Measurements from ENCODE around the gene FLYWCH1. TPM values are rescaled to one million over a fixed set of nuclear protein-coding genes. Genes with fewer than 3 reads are reported as not detected.

Gene FLYWCH1
- total and polyA plus RNA-seq, 2 donors: 11.4 to 38.0 TPM

- 50% methylated on average over 33 of the region's 33 CpGs for WGBS
- Histone ChIP-seq H3K4me3 (ENCODE audit: low read depth, low read length) (no peak overlapping the region), H3K4me1 (ENCODE audit: insufficient read depth) (peaks cover 7% of the 10 kb centered on the region), H3K27ac (ENCODE audit: low read depth) (no peak overlapping the region), H3K36me3 (ENCODE audit: insufficient read depth) (no peaks in the 10 kb centered on the region)
- no peak for DNase-seq (ENCODE audit: extremely low spot score)
Observed at GRCh38 chr16:2967721-2968161, 56.0 kb downstream of the FLYWCH1 start.

GRCh38 chr16:2968368-2968737 lies 56.6 kb downstream of the FLYWCH1 start:
- no peak overlapping the region for H3K27ac ChIP-seq (ENCODE audit: low read depth)
- no peak for DNase-seq (ENCODE audit: extremely low spot score)
- WGBS: 18% methylated on average over 18 of the region's 18 CpGs
- H3K36me3 ChIP-seq (ENCODE audit: insufficient read depth): no peaks in the 10 kb centered on the region
- H3K4me3 ChIP-seq (ENCODE audit: low read depth, low read length): peak overlapping the region; percentile 74
- H3K4me1 ChIP-seq (ENCODE audit: insufficient read depth): peaks cover 7% of the 10 kb centered on the region

- no peaks in the 10 kb centered on the region for H3K36me3 ChIP-seq (ENCODE audit: insufficient read depth)
- peak within 1 kb of the TSS; percentile 74 for H3K4me3 ChIP-seq (ENCODE audit: low read depth, low read length)
- DNase-seq (ENCODE audit: extremely low spot score): peak; percentile 43
- no peak within 1 kb of the TSS for H3K27ac ChIP-seq (ENCODE audit: low read depth)
- peaks cover 7% of the 10 kb centered on the region for H3K4me1 ChIP-seq (ENCODE audit: insufficient read depth)
- under 1% methylated on average over 98 of the region's 98 CpGs for WGBS
Observed at GRCh38 chr16:2968738-2969544, 57.2 kb downstream of the FLYWCH1 start, which contains the start of gene PAQR4. Gene PAQR4 (plus strand): TSS chr16:2969348. CDS start chr16:2969675, 327 bp downstream.

DNA sequence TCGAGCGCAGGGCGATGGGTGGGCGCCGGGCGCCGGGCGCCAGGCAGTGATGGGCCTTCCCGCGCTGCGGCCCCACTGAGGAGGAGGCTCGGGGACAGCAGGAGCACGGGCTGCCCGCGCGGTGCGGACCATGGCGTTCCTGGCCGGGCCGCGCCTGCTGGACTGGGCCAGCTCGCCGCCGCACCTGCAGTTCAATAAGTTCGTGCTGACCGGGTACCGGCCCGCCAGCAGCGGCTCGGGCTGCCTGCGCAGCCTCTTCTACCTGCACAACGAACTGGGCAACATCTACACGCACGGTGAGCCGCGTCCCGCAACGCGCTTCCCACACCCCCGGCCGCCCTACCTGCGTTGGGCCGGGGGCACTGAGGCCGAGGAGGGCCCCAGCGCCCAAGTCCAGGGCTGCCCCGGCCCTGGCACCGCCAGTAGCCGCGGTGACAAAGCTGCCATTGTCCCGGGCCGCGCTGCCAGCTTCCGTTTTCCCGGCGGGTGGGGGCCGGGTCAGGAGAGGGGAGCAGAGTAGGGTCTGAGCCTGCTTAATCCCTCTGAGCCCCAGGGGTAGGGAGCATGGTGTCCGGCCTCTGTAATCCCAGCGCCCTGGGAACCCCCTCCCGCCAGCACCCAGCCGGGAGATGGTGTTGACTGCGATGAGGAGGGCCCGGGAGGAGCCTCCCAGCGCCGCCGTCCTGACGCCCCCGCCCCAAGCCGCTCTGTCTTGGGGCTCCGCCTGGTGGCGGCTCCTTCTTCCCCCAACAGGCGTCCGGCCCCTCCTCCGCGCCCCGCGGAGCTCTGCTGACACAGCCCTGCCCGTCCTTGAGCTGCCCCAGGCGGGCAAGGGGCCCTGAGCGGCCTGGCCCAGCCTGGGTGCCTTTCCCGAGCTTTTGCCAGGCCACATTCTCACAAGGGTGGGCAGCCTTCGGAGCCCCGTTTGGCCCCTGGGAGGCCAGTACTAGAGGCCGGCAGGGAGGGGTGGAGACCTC lies 58.1 kb downstream of the FLYWCH1 start:
- WGBS: 4% methylated on average over 83 of the region's 83 CpGs
- H3K27ac ChIP-seq (ENCODE audit: low read depth): no peak overlapping the region
- H3K36me3 ChIP-seq (ENCODE audit: insufficient read depth): no peaks in the 10 kb centered on the region
- no peak for DNase-seq (ENCODE audit: extremely low spot score)
- H3K4me1 ChIP-seq (ENCODE audit: insufficient read depth): peaks cover 3% of the 10 kb centered on the region
- peak overlapping the region; percentile 74 for H3K4me3 ChIP-seq (ENCODE audit: low read depth, low read length)

- Histone ChIP-seq H3K36me3 (ENCODE audit: insufficient read depth) (no peaks in the 10 kb centered on the region), H3K4me1 (ENCODE audit: insufficient read depth) (peaks cover 2% of the 10 kb centered on the region), H3K27ac (ENCODE audit: low read depth) (no peak overlapping the region), H3K4me3 (ENCODE audit: low read depth, low read length) (no peak overlapping the region)
- 88% methylated on average over 6 of the region's 6 CpGs for WGBS
- no peak for DNase-seq (ENCODE audit: extremely low spot score)
Observed at GRCh38 chr16:2970563-2970962, 58.8 kb downstream of the FLYWCH1 start.

GRCh38 chr16:2971134-2971984 lies 59.6 kb downstream of the FLYWCH1 start:
- Histone ChIP-seq H3K4me3 (ENCODE audit: low read depth, low read length) (no peak overlapping the region), H3K36me3 (ENCODE audit: insufficient read depth) (no peaks in the 10 kb centered on the region), H3K4me1 (ENCODE audit: insufficient read depth) (peaks cover 2% of the 10 kb centered on the region), H3K27ac (ENCODE audit: low read depth) (no peak overlapping the region)
- 95% methylated on average over 35 of the region's 35 CpGs for whole genome bisulfite sequencing
- no peak for DNase-seq (ENCODE audit: extremely low spot score)

DNA sequence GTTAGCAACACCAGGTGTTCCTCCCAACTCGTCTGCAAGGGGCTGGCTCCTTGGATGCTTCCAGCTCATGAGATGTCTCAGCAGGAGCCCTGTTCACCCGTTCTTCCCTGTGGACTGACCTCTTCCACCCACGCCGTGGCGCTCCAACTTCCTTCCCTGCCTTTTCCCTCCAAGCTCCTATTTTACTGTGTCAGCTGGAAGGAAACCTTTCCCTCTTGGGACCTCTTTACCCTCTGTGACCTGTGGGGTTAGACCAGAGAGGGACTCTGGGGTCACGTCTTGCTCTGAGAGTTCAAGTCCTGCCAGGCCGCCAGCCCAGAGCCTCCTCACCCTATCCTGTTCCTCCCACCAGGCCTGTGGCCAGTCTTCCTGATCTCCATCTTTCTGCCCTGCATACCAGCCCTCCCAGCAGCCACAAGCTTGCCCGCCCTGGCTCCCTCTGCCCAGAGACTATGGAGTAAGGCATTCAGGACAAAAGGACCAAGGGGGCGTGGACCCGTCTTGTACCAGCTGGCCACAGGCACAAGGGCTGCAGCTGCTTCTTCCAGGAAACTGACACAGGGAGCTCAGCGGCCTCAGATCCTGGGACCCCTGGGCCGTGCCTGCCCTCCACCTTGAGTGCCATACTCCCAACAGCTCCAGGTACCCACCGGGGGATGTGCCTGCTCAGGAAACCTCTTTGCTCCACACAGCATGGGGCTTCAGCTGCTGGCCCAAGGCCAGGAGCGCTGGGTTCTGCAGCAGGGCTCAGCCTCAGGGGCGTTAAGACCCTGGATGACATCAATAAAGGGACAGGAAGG lies 60.5 kb downstream of the FLYWCH1 start:
- WGBS: 80% methylated on average over 15 of the region's 15 CpGs
- H3K27ac ChIP-seq (ENCODE audit: low read depth): no peak overlapping the region
- no peaks in the 10 kb centered on the region for H3K36me3 ChIP-seq (ENCODE audit: insufficient read depth)
- no peak for DNase-seq (ENCODE audit: extremely low spot score)
- H3K4me3 ChIP-seq (ENCODE audit: low read depth, low read length): no peak overlapping the region
- peaks cover 2% of the 10 kb centered on the region for H3K4me1 ChIP-seq (ENCODE audit: insufficient read depth)

- WGBS: 80% methylated on average over 5 of the region's 5 CpGs
- Histone ChIP-seq H3K4me1 (ENCODE audit: insufficient read depth) (peaks cover 2% of the 10 kb centered on the region), H3K36me3 (ENCODE audit: insufficient read depth) (no peaks in the 10 kb centered on the region)
Observed at GRCh38 chr16:2973093-2973492, 61.4 kb downstream of the FLYWCH1 start.

GRCh38 chr16:2973605-2974318 lies 62.0 kb downstream of the FLYWCH1 start:
- no peak for DNase-seq (ENCODE audit: extremely low spot score)
- Histone ChIP-seq H3K4me3 (ENCODE audit: low read depth, low read length) (no peak overlapping the region), H3K27ac (ENCODE audit: low read depth) (no peak overlapping the region), H3K36me3 (ENCODE audit: insufficient read depth) (no peaks in the 10 kb centered on the region), H3K4me1 (ENCODE audit: insufficient read depth) (peaks cover 2% of the 10 kb centered on the region)
- WGBS: 91% methylated on average over 17 of the region's 17 CpGs

More at GRCh38 chr16:2973093-2973492, 61.4 kb downstream of the FLYWCH1 start:
- no peak overlapping the region for H3K4me3 ChIP-seq (ENCODE audit: low read depth, low read length)
- no peak overlapping the region for H3K27ac ChIP-seq (ENCODE audit: low read depth)
- DNase-seq (ENCODE audit: extremely low spot score): no peak

- no peak overlapping the region for H3K4me3 ChIP-seq (ENCODE audit: low read depth, low read length)
- no peaks in the 10 kb centered on the region for H3K36me3 ChIP-seq (ENCODE audit: insufficient read depth)
- 93% methylated on average over 15 of the region's 15 CpGs for WGBS
- H3K27ac ChIP-seq (ENCODE audit: low read depth): no peak overlapping the region
- no peak for DNase-seq (ENCODE audit: extremely low spot score)
- peaks cover 2% of the 10 kb centered on the region for H3K4me1 ChIP-seq (ENCODE audit: insufficient read depth)
Observed at GRCh38 chr16:2974319-2975056, 62.8 kb downstream of the FLYWCH1 start.

DNA sequence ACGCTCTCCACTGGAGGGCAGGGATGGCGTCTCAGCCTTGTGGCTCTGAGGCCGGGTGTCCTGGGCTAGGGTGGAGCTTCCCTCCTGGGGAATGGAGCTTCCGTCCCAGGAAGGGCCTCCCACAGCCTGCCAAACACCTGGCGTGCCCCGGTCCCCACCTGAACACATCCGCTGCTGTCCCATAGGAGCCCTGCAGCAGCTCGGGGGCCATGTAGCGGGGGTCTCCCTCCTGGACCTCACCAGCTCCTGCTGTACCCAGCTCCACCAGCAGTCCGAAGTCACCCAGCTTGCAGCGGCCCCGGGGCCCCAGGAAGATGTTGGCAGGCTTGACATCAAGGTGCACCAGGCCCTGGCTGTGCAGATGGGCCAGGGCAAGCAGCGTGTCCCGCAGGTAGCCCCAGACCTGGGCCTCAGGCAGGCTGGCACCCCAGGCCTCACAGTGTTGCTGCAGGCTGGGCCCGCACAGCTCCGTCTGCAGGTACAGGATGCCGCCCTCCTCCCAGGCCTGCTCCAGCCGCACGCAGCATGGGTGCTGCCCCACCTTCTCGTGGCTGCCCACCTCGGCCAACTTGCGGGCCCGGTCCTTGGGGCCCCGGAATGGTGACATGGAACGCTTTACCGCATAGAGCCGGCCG lies 63.5 kb downstream of the FLYWCH1 start:
- no peak overlapping the region for H3K4me3 ChIP-seq (ENCODE audit: low read depth, low read length)
- no peaks in the 10 kb centered on the region for H3K4me1 ChIP-seq (ENCODE audit: insufficient read depth)
- no peak for DNase-seq (ENCODE audit: extremely low spot score)
- WGBS: 95% methylated on average over 28 of the region's 28 CpGs
- no peak overlapping the region for H3K27ac ChIP-seq (ENCODE audit: low read depth)
- no peaks in the 10 kb centered on the region for H3K36me3 ChIP-seq (ENCODE audit: insufficient read depth)
